SK-N-DZ (cell line): Measurements from ENCODE around the gene ZFP57.
"Not testable (repeated sequence)": the region's sequence is repeated elsewhere in the genome, so short reads cannot be mapped to it uniquely, and the experiment has no call there.

Experiments used
- DNase-seq: peaks from one replicate; pipeline ENCODE4 v3.0.0-alpha.2; 2015; ENCODE audit warnings: low spot score

ZFP57 gene

GRCh38 chr6:29696147-29697125 lies 15.5 kb upstream of the ZFP57 start:
- no peak for DNase-seq

- DNase-seq: no peak
Observed at GRCh38 chr6:29694637-29695036, 13.7 kb upstream of the ZFP57 start.

- no peak for DNase-seq
Observed at GRCh38 chr6:29685718-29686326, 4.9 kb upstream of the ZFP57 start.

DNA sequence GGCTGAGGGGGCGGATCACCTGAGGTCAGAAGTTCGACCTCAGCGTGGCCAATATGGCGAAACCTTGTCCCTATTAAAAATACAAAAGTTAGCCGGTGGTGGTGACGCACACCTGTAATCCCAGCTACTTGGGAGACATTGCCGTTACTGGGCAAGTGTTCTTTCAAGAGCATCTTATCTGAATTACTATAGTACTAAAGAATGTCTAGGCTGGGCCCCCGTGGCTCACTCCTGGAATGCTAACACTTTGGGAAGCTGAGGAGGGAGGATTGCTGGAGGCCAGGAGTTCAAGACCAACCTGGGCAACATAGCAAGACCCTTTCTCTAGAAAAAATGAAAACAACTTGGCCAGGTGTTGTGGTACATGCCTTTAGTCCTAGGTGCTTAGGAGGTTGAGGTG lies 859 bp upstream of the ZFP57 start:
- no peak for DNase-seq

GRCh38 chr6:29680416-29680815 lies 536 bp downstream of the ZFP57 start:
- no peak for DNase-seq

- DNase-seq: no peak
Observed at GRCh38 chr6:29679962-29680361, 990 bp downstream of the ZFP57 start.

DNA sequence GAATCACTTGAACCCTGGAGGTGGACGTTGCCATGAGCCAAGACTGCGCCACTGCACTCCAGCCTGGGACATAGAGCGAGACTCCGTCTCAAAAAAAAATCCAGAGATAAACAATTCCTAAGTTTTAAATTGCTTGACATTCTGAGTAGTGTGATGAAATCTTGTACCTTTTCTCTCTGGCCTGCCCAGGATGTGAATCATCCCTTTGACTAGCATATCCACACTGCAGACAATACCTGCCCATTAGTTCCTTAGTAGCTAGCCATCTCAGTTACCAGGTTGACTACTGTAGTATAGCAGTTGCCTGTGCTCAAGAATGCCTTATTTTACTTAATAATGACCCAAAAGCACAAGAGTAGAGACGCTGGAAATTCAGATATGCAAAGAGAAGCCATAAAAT lies 2.8 kb downstream of the ZFP57 start:
- DNase-seq: no peak

GRCh38 chr6:29676981-29677601 lies 3.9 kb downstream of the ZFP57 start:
- no peak for DNase-seq

DNA sequence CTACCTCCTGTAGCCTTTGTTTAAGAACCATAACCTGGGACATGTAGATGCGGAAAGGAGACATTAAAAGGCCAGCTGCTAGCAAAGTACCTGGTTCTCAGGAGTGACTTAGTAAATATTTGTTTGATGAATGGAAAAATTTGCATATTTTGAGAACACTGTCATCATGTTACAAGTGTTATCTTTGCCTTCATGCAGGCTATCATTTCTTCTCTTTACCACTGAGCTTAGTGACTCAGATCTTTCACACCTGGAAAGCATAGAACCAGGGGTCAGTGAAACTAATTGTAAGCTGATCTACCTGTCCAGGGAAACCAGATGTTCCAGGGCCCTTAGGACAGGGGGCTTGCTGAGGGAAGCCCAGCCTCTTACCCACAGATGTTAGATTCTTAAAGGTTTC lies 5.4 kb downstream of the ZFP57 start:
- no peak for DNase-seq

DNA sequence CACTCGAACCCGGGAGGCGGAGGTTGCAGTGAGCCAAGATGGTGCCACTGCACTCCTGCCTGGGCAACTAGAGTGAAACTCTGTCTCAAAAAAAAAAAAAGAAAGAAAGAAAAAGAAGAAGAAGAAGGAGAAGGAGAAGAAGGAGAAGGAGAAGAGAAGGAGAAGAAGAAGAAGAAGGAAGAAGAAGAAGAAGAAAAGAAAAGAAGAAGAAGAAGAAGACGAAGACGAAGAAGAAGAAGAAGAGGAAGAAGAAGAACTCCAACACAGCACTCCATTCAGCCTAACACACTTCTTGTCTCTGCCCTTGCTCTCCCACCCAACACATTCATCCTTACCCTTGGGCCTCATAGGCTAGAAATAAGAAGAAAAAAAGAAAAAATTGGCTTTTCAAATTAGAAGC lies 6.9 kb downstream of the ZFP57 start:
- no peak for DNase-seq

GRCh38 chr6:29673161-29673560 lies 7.8 kb downstream of the ZFP57 start:
- no peak for DNase-seq

GRCh38 chr6:29672116-29672515 lies 8.8 kb downstream of the ZFP57 start:
- DNase-seq: not testable (repeated sequence)

DNA sequence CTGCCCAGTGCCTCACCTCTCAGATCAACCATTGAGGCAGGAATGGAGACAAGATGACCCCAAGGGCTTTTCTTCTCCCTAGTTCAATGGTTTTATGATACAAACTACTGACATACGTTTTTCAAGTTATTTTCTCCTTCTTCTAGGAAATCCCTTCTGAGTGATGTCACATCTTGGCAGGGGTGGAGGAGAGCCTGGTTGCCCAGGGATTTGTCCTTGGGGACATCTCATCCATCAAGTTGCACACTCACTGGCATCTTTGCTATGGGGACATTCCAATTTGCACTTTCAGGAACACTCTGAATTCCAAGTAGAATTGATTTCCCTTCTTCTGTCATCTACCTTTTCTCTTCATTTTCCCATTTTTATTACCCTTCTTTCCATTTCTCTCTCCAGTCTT lies 9.9 kb downstream of the ZFP57 start:
- DNase-seq: no peak

DNA sequence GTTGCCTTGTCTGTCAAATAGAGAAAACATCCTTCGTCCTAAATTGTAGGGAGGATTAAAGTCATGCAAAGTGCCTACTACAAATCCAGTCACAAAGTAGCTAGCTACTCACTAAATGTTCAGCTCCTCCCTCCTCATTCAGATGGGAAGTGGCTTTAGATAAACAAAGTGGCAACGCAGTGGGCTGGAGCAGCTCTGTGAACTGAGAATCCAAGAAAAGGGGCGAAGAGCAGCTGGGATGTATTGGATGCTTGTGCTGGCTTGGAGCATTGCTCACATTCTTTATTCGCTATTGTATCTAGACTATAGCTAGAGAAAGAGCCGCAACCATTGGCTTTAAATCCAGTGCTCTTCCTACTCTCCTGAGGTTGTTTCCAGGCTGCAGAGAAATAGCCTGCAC lies 13.8 kb downstream of the ZFP57 start:
- no peak for DNase-seq

DNA sequence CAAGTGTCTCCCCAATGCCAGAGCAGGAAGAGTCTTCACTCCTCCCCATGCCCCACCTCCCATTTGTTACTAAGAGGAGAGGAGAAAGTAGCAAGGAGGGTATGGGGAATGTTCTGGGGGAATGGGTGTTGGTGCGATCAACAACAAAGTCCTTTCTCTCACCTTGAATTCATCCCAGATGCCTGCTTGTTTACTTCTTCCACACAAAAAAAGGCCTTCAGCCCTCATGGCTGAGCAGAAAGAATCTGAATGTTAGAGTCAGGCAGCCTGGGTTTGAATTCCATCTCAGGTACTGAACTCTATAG lies 14.2 kb downstream of the ZFP57 start:
- no peak for DNase-seq

DNA sequence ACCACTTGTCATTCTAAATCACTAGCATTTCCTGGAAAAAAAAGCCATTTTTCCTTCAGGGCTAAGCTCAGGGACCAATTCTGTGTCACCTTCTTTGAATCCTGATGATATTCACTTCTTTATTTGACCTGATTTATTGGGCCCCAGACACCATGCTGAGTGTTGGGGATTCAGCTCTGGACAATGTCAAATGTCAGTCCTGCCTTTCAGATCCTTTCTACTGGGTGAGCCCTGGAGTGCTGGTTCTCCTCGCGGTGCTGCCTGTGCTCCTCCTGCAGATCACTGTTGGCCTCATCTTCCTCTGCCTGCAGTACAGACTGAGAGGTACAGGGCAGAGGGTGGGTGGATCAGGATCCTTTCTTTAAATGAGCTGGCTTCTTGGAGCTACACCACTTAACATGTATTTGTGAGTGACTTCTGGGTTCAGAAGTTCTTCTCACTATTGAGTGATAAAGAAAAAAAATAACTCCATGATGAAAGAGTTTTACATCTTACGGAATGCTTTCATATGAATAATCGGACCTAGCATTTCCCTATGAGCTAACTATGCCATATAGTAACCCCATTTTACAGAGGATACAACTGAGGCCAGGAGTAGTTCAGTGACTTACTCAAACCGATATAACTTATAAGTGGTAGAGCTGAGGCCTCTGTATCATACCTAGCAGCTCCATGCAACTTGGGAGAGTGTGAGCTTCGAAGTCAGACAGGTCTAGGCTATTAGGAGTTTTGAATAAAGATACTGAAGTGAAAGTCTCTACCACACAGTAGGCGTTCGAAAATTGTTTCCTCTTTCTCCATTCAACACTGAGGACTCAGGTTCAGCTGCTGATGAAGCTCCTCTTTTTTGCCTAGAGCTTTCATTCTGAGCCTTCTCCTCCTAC lies 14.8 kb downstream of the ZFP57 start:
- peak; percentile 82 for DNase-seq

- DNase-seq: peak; percentile 69
Observed at GRCh38 chr6:29663300-29664042, 17.5 kb downstream of the ZFP57 start.

DNA sequence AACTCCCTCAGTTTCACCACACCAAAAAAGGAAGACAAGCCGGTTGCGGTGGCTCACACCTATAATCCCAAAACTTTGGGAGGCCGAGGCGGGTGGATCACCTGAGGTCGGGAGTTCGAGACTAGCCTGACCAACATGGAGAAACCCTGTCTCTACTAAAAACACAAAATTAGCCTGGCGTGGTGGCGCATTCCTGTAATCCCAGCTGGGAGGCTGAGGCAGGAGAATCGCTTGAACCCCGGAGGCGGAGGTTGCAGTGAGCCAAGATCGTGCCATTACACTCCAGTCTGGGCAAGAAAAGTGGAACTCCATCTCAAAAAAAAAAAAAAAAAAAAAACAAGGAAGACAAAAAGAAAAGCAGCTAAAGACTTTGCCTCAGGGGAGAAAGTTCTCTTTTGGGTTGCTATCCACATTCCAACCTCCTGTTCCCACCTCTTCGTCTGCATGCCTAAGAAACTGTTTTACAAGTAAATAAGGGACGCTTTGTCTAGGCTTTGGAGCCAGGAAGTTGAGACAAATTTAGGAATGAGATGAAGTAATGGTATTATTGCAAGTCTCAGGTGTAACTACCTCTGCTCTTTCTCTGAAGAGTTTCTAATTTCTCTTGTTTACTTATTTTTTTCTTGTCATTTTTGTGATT lies 19.3 kb downstream of the ZFP57 start:
- DNase-seq: not testable (repeated sequence)

DNA sequence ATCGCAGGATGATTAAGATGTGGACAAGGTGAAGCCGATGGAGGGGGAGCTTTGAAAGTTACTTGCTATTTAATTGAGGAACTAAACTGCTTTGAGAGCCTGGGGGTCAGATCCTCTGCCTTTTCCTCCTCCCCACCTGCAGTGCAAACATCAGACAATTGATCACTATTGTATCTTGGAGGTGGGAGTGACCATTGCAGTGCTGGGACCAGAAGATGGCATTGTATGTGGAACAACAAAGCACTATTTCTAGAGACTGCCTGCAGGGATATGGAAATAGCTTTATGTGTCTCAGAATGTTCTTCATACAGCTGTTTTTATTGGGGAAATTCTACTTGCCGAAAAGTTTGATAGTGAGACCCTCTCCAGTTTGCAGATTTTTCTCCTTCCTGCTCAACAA lies 19.9 kb downstream of the ZFP57 start:
- DNase-seq: no peak

- DNase-seq: no peak
Observed at GRCh38 chr6:29656798-29657197, 24.2 kb downstream of the ZFP57 start, which contains the start of gene MOG. TSS of gene MOG (plus strand) at chr6:29657092. CDS start at chr6:29657210, 118 bp downstream.
